ENCODE data around the gene STK36. TPM values are rescaled to one million over a fixed set of nuclear protein-coding genes. Genes with fewer than 3 reads are reported as not detected.

Gene STK36
- total RNA-seq, 1 experiment from 2014 or later = 38.7 TPM

DNA sequence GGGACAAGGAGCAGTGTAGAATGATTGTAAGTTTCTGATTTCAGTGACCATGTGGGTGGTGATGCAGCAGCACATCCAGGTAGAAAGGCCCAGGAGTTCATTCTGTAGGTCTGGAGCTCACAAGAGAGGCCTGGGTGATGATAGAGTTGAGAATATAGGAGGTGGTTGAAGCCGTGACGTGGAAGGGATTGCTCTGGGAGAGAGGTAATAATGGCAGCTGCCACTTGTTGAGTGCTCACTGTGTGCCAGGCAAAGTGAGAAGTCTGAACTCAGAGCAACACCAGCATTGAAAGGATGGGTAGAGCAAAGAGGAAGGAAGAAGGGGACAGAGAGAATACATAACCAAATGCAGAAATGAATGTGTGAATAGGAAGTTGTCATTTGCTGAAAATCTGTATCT is 42.0 kb downstream of the STK36 start:
- H3K9ac ChIP-seq (ENCODE audit: extremely low read depth, insufficient read length, low read length) = no peak overlapping the region
- no peak overlapping the region for H3K14ac ChIP-seq (ENCODE audit: insufficient read depth, low read length)
- Mint-ChIP-seq H3K4me3 (no peak overlapping the region), H3K27me3 (ENCODE audit: low read depth) (no peaks in the 10 kb centered on the region), H3K27ac (peak overlapping the region in 1 of 3 experiments; percentile 40; a peak in 1 of 7 replicates), H3K9me3 (no peaks in the 10 kb centered on the region), H3K36me3 (ENCODE audit: insufficient read depth in 1 of 3, low read depth in 3 of 3) (peaks cover 8 to 31% (median 11%) of the 10 kb centered on the region in 3 experiments), H3K4me1 (peaks cover 8 to 14% of the 10 kb centered on the region in 2 experiments)
- no peak for DNase-seq
- no CpG with 5 or more reads among the region's 2 CpGs for WGBS (ENCODE audit: extremely low coverage, insufficient read length, low lambda C conversion rate)
- H4K8ac ChIP-seq (replicated peaks; ENCODE audit: insufficient read length, low read depth, low read length) = no peak overlapping the region
- H3K27me3 ChIP-seq (ENCODE audit: insufficient read depth, low read length) = no peaks in the 10 kb centered on the region
- H3K9me3 ChIP-seq (ENCODE audit: control insufficient read depth, low read depth, low read length) = no peaks in the 10 kb centered on the region
- H2BK12ac ChIP-seq (ENCODE audit: insufficient read length, low read depth, low read length) = no peak overlapping the region
- H3K79me2 ChIP-seq (ENCODE audit: insufficient read depth, low read length) = peaks cover 16% of the 10 kb centered on the region; the same call in 1 of the 2 replicates
- no peaks in the 10 kb centered on the region for H3K23me2 ChIP-seq (ENCODE audit: insufficient read length, low read depth, low read length, poor library complexity, severe bottlenecking)
- H3T11ph ChIP-seq (ENCODE audit: low read length) = no peak overlapping the region
- no peak overlapping the region for H2BK5ac ChIP-seq (ENCODE audit: insufficient read length, low read length)
- H2AK5ac ChIP-seq (ENCODE audit: insufficient read length, low read length) = no peak overlapping the region
- H4K20me1 ChIP-seq (ENCODE audit: control insufficient read depth, insufficient read depth, insufficient read length) = no peaks in the 10 kb centered on the region
- no peak overlapping the region for H3K4ac ChIP-seq (ENCODE audit: low read depth, low read length)
- no peak overlapping the region for H4K91ac ChIP-seq (ENCODE audit: insufficient read length, low read depth, low read length)
- TF ChIP-seq, protein P1, sequence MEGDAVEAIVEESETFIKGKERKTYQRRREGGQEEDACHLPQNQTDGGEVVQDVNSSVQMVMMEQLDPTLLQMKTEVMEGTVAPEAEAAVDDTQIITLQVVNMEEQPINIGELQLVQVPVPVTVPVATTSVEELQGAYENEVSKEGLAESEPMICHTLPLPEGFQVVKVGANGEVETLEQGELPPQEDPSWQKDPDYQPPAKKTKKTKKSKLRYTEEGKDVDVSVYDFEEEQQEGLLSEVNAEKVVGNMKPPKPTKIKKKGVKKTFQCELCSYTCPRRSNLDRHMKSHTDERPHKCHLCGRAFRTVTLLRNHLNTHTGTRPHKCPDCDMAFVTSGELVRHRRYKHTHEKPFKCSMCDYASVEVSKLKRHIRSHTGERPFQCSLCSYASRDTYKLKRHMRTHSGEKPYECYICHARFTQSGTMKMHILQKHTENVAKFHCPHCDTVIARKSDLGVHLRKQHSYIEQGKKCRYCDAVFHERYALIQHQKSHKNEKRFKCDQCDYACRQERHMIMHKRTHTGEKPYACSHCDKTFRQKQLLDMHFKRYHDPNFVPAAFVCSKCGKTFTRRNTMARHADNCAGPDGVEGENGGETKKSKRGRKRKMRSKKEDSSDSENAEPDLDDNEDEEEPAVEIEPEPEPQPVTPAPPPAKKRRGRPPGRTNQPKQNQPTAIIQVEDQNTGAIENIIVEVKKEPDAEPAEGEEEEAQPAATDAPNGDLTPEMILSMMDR (conservative IDR thresholded peaks at IDR 0.05) = no peak
- H3K27ac ChIP-seq (ENCODE audit: insufficient read length, low read depth, low read length) = no peak overlapping the region
- no peak overlapping the region for H2AFZ ChIP-seq (ENCODE audit: low read length)
- H2BK120ac ChIP-seq (ENCODE audit: low read depth, low read length, poor library complexity, severe bottlenecking) = no peak overlapping the region
- H3K23ac ChIP-seq (ENCODE audit: insufficient read length, low read depth, low read length) = no peak overlapping the region
- no peak overlapping the region for H2BK15ac ChIP-seq (ENCODE audit: low read depth, low read length)
- no peak overlapping the region for H3K18ac ChIP-seq (ENCODE audit: insufficient read length, low read depth, low read length)
- H3K4me2 ChIP-seq (ENCODE audit: insufficient read depth, insufficient read length, low read length) = no peak overlapping the region
- peaks cover 8% of the 10 kb centered on the region for H3K79me1 ChIP-seq (ENCODE audit: insufficient read depth, low read depth, low read length, poor library complexity, severe bottlenecking)
- no peaks in the 10 kb centered on the region for H3K4me1 ChIP-seq (ENCODE audit: insufficient read depth, low read length)
- H4K5ac ChIP-seq (ENCODE audit: insufficient read length, low read depth, low read length) = no peak overlapping the region
- no peak overlapping the region for H2BK20ac ChIP-seq (ENCODE audit: low read depth, low read length, poor library complexity, severe bottlenecking)
- H3K56ac ChIP-seq (ENCODE audit: insufficient read length, low read depth, low read length) = no peak overlapping the region

All from H9 (cell line).